ENCODE results near the gene HLA-A. TPM values are rescaled to one million over a fixed set of nuclear protein-coding genes. Genes with fewer than 3 reads are reported as not detected.

HLA-A gene
- total and polyA plus RNA-seq, 9 of the 15 experiments (the other 6 are each of a cell fraction or from before 2014, with no cell fraction given) = 0.46 to 3.3 TPM; not detected in 7

- no peak for TF ChIP-seq STAG1 (CRISPR knock-in tag; IDR thresholded peaks at IDR 0.05; ENCODE audit: borderline replicate concordance)
Measured at GRCh38 chr6:29941016-29941415, 1.3 kb upstream of the HLA-A start (continued).

- ATAC-seq (no peak), DNase-seq (ENCODE audit: extremely low read depth in 1 of 4, low spot score in 3 of 4) (no peak), FAIRE-seq (peak; percentile 32)
- TF ChIP-seq ZNF280A (IDR thresholded peaks at IDR 0.05; ENCODE audit: low read depth, partially characterized antibody) (no peak), KDM1A (IDR thresholded peaks at IDR 0.05) (no peak), ETV1 (tag; conservative IDR thresholded peaks at IDR 0.05; ENCODE audit: low read depth) (no peak), SPI1 (IDR thresholded peaks at IDR 0.05; ENCODE audit: borderline replicate concordance, low read depth, low read length) (no peak), KAT2B (IDR thresholded peaks at IDR 0.05; ENCODE audit: low read depth, low read length) (no peak), NCOA2 (IDR thresholded peaks at IDR 0.05; ENCODE audit: partially characterized antibody in 2 of 2) (no peak), CBX2 (IDR thresholded peaks at IDR 0.05; ENCODE audit: insufficient read depth, low read length, poor library complexity, severe bottlenecking) (no peak), OTX1 (CRISPR knock-in tag; IDR thresholded peaks at IDR 0.05) (no peak)
- POLR2A ChIA-PET = interaction anchor here (1.4 kb wide), 1 partner anchor 12 kb away, joined by 4 read pairs; no protein-coding TSS in a partner anchor
- intact Hi-C loops (cut with micrococcal nuclease) = loop anchor here (5.0 kb wide), 1 partner anchor 54 kb away; no protein-coding TSS in a partner anchor
- Histone ChIP-seq H4K20me1 (replicated peaks; ENCODE audit: control insufficient read depth, insufficient read depth, low read length) (no peaks in the 10 kb centered on the region), H3K27ac (ENCODE audit: extremely low read depth, low read depth, low read length) (no peak overlapping the region), H3K36me3 (ENCODE audit: control insufficient read depth, insufficient read depth, low read length) (no peaks in the 10 kb centered on the region), H3K79me2 (ENCODE audit: control insufficient read depth, insufficient read depth, low read length) (no peaks in the 10 kb centered on the region), H3K4me2 (ENCODE audit: insufficient read depth, low read length) (no peak overlapping the region), H2AFZ (ENCODE audit: low read depth, low read length) (no peak overlapping the region), H3K4me1 (replicated peaks in 1 of 2; ENCODE audit: control insufficient read depth in 2 of 2, insufficient read depth in 2 of 2, low read length in 2 of 2) (peaks cover 0 to 7% of the 10 kb centered on the region in 2 experiments; a peak in 1 of 5 replicates), H3K4me3 (no peak overlapping the region), H3K9me1 (ENCODE audit: control insufficient read depth, insufficient read depth, low read length) (no peaks in the 10 kb centered on the region), H3K9me3 (replicated peaks; ENCODE audit: control insufficient read depth, insufficient read depth, low read depth, low read length) (no peaks in the 10 kb centered on the region), H3K27me3 (ENCODE audit: control insufficient read depth in 2 of 2, insufficient read depth in 2 of 2, low read length in 2 of 2) (no peaks in the 10 kb centered on the region; a peak in 1 of 5 replicates), H3K9ac (ENCODE audit: insufficient read depth in 1 of 2, low read depth in 2 of 2, low read length in 2 of 2) (no peak overlapping the region)
- CTCF ChIA-PET (ENCODE audit: low intra/inter-chr PET ratio) = no interaction called here
- in situ Hi-C loops (cut with MboI) = no loop called here
- no TSS peak for BruUV-seq (replicated peaks)
- WGBS (ENCODE audit: insufficient coverage, low coverage, missing lambda C conversion rate) = 0% methylated on average over 1 of the region's 1 CpG
Measured at GRCh38 chr6:29941471-29941870, 861 bp upstream of the HLA-A start.
